Body of pancreas (tissue), 4 donors: ENCODE measurements around the gene RETREG1.

Experiments
- POLR2A ChIP-seq, 3 donors: fragments of 450-650 bp; IDR thresholded peaks; one replicate each; pipeline ENCODE4 v1.6.1; 2016; ENCODE audit warnings: antibody characterized with exemption in 3 of 3, mild to moderate bottlenecking in 2 of 3
- TF ChIP-seq, protein P1 (sequence below), 7 experiments: fragments of 450-650 bp in 4 of 7; fragments of 200-600 bp in 3 of 7; sonication (generic) in 3 of 7; IDR thresholded peaks; one replicate each; pipeline ENCODE4 v1.5.1; 2016 to 2019; ENCODE audit warnings: antibody characterized with exemption in 7 of 7

GRCh38 chr5:16508730-16509531 is 107.9 kb downstream of the RETREG1 start:
- TF ChIP-seq POLR2A (IDR thresholded peaks at IDR 0.05) = peak; percentile 35 to 85 (median 83)
- TF ChIP-seq, protein P1, sequence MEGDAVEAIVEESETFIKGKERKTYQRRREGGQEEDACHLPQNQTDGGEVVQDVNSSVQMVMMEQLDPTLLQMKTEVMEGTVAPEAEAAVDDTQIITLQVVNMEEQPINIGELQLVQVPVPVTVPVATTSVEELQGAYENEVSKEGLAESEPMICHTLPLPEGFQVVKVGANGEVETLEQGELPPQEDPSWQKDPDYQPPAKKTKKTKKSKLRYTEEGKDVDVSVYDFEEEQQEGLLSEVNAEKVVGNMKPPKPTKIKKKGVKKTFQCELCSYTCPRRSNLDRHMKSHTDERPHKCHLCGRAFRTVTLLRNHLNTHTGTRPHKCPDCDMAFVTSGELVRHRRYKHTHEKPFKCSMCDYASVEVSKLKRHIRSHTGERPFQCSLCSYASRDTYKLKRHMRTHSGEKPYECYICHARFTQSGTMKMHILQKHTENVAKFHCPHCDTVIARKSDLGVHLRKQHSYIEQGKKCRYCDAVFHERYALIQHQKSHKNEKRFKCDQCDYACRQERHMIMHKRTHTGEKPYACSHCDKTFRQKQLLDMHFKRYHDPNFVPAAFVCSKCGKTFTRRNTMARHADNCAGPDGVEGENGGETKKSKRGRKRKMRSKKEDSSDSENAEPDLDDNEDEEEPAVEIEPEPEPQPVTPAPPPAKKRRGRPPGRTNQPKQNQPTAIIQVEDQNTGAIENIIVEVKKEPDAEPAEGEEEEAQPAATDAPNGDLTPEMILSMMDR (IDR thresholded peaks at IDR 0.05) = peak in 1 of 7 experiments; percentile 6
